ENCODE results near the gene ARFGAP1. TPM values are rescaled to one million over a fixed set of nuclear protein-coding genes. Genes with fewer than 3 reads are reported as not detected.
A peak's percentile ranks its signal among the peaks of the same experiment; 100 is the strongest.

Gene ARFGAP1
- total and polyA plus RNA-seq, 2 of the 8 experiments (the other 6 are each of a cell fraction or from before 2014, with no cell fraction given), result 93.7 to 100 TPM

DNA sequence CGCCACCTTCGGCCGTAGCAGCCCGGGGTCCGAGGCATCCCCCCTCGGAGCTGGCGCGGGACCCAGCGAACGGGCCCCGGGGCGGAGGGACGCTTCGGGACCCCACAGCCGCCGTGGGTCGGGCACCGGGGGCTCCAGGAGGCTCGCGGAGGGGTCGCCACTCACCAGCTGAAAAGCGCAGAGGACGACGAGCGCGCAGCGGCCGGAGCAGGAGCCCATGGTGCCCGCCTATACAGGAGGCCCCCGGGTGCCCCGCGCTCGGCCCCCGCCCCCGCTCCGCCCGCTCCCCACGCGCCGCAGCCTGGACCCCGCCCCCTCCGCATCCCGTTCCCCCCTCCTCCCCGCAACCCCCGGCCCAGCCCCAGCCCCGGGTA lies 18.4 kb upstream of the ARFGAP1 start, which contains the start of gene NKAIN4:
Gene NKAIN4 (minus strand): TSS at position 232 of the 374 bp plus-strand sequence. CDS start 13 bp downstream, at position 219.
- Histone ChIP-seq H4K5ac (ENCODE audit: insufficient read length, low read depth, low read length) (peak within 1 kb of the TSS; percentile 13), H2BK15ac (ENCODE audit: low read length) (peak within 1 kb of the TSS; percentile 46; the same call in 1 of the 2 replicates), H3K9ac (replicated peaks in 1 of 4; ENCODE audit: extremely low read depth in 1 of 4, low read depth in 3 of 4, low read length in 3 of 4) (no peak within 1 kb of the TSS), H3K4me1 (replicated peaks in 1 of 4; ENCODE audit: control insufficient read depth in 3 of 4, insufficient read depth in 4 of 4, low read length in 3 of 4) (peaks cover 2 to 18% (median 15%) of the 10 kb centered on the region in 4 experiments), H3K4me2 (ENCODE audit: insufficient read depth in 1 of 2, low read depth in 2 of 2, low read length in 2 of 2) (peak within 1 kb of the TSS; percentile 82 to 97), H2AK5ac (ENCODE audit: low read depth, low read length) (0 out of 2 replicates have a peak within 1 kb of the TSS, but pooled peaks have one; percentile 80), H4K20me1 (replicated peaks in 1 of 2; ENCODE audit: control insufficient read depth in 1 of 2, insufficient read depth in 2 of 2, low read length in 2 of 2) (peaks cover 0 to 4% of the 10 kb centered on the region in 2 experiments), H3K23ac (ENCODE audit: insufficient read length) (no peak within 1 kb of the TSS), H2BK20ac (ENCODE audit: low read length) (no peak within 1 kb of the TSS), H3K79me2 (ENCODE audit: control insufficient read depth in 1 of 2, insufficient read depth in 2 of 2, low read length in 2 of 2) (no peaks in the 10 kb centered on the region), H3K23me2 (ENCODE audit: low read depth, low read length) (peaks cover 13% of the 10 kb centered on the region; the same call in 1 of the 2 replicates), H3K27me3 (replicated peaks in 1 of 4; ENCODE audit: control insufficient read depth in 3 of 4, extremely low read depth in 1 of 4, insufficient read depth in 3 of 4, low read length in 3 of 4) (peaks cover 4 to 51% (median 40%) of the 10 kb centered on the region in 4 experiments), H3K14ac (ENCODE audit: insufficient read length) (no peak within 1 kb of the TSS), H3K18ac (ENCODE audit: extremely low read depth, low read length) (peak within 1 kb of the TSS; percentile 95), H3K9me3 (ENCODE audit: insufficient read depth in 2 of 2, low read depth in 1 of 2, low read length in 1 of 2) (no peaks in the 10 kb centered on the region), H4K91ac (replicated peaks; ENCODE audit: insufficient read length, low read length) (peak within 1 kb of the TSS; percentile 59), H2BK12ac (ENCODE audit: low read depth, low read length) (0 out of 2 replicates have a peak within 1 kb of the TSS, but pooled peaks have one; percentile 68), H3K36me3 (ENCODE audit: control insufficient read depth in 2 of 4, insufficient read depth in 4 of 4, low read length in 3 of 4) (no peaks in the 10 kb centered on the region; a peak in 1 of 8 replicates), H3K79me1 (ENCODE audit: low read depth, low read length) (no peaks in the 10 kb centered on the region; the same call in 1 of the 2 replicates), H2BK120ac (replicated peaks; ENCODE audit: low read depth, low read length) (no peak within 1 kb of the TSS), H3K4ac (replicated peaks; ENCODE audit: insufficient read length, low read depth, low read length) (no peak within 1 kb of the TSS), H2AFZ (ENCODE audit: low read length) (peak within 1 kb of the TSS; percentile 35; the same call in 1 of the 2 replicates), H3K56ac (replicated peaks; ENCODE audit: insufficient read length, low read depth, low read length) (no peak within 1 kb of the TSS), H3K4me3 (ENCODE audit: extremely low read depth in 1 of 4, insufficient read depth in 2 of 4, low read depth in 3 of 4, low read length in 4 of 4) (peak within 1 kb of the TSS; percentile 39 to 67 (median 59)), H4K8ac (ENCODE audit: extremely low read depth, insufficient read depth, low read length) (peak within 1 kb of the TSS; percentile 71), H3K27ac (ENCODE audit: low read depth, low read length) (no peak within 1 kb of the TSS), H2BK5ac (ENCODE audit: low read depth, low read length) (peak within 1 kb of the TSS; percentile 78; the same call in 1 of the 2 replicates)
- TF ChIP-seq SIN3A (conservative IDR thresholded peaks at IDR 0.05 in 1 of 2, IDR thresholded peaks at IDR 0.05 in 1 of 2; ENCODE audit: low read depth in 1 of 2, low read length in 2 of 2) (0 out of 4 replicates have a peak, but pooled peaks of 1 of the 2 experiments have one; percentile 0), HDAC2 (IDR thresholded peaks at IDR 0.05; ENCODE audit: borderline replicate concordance in 1 of 2, low read depth in 2 of 2, low read length in 2 of 2) (no peak), CHD2 (IDR thresholded peaks at IDR 0.05; ENCODE audit: low read length) (no peak), SRF (IDR thresholded peaks at IDR 0.05; ENCODE audit: low read depth, low read length) (no peak), RBBP5 (IDR thresholded peaks at IDR 0.05; ENCODE audit: borderline replicate concordance, low read depth, low read length) (0 out of 2 replicates have a peak, but pooled peaks have one; percentile 1), KDM4A (IDR thresholded peaks at IDR 0.05; ENCODE audit: low read depth, low read length, severe bottlenecking) (peak; percentile 2), FOSL1 (IDR thresholded peaks at IDR 0.05; ENCODE audit: insufficient read depth, low read depth, low read length) (no peak)
- TF ChIP-seq, protein P1, sequence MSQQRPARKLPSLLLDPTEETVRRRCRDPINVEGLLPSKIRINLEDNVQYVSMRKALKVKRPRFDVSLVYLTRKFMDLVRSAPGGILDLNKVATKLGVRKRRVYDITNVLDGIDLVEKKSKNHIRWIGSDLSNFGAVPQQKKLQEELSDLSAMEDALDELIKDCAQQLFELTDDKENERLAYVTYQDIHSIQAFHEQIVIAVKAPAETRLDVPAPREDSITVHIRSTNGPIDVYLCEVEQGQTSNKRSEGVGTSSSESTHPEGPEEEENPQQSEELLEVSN (IDR thresholded peaks at IDR 0.05), result no peak
- POLR2A ChIA-PET (ENCODE audit: partially characterized antibody), result interaction anchor here (0.7 to 4.7 kb wide), 14 partner anchors 9 to 108 kb away, joined by 3 to 21 read pairs (median 4); partner anchors contain the start of genes ARFGAP1 and BIRC7
- DNase-seq (ENCODE audit: low read depth in 1 of 2, low spot score in 2 of 2), result no peak
- CTCF ChIA-PET (ENCODE audit: partially characterized antibody), result interaction anchor here (0.9 to 6.8 kb wide), 11 partner anchors 12 to 72 kb away, joined by 3 to 87 read pairs (median 9); partner anchors contain the start of gene BIRC7
- WGBS, 2 experiments (ENCODE audit: extremely low coverage in 1 of 2, insufficient coverage in 1 of 2, insufficient read length in 1 of 2, insufficient replicate concordance in 2 of 2, low coverage in 1 of 2, low lambda C conversion rate in 2 of 2, missing lambda C conversion rate in 1 of 2), result 2% methylated on average over 9 of the region's 46 CpGs; no CpG with 5 or more reads in 1 of the 2 experiments
- no peak for FAIRE-seq
